Measurements from ENCODE around the gene PRG3.

DNA sequence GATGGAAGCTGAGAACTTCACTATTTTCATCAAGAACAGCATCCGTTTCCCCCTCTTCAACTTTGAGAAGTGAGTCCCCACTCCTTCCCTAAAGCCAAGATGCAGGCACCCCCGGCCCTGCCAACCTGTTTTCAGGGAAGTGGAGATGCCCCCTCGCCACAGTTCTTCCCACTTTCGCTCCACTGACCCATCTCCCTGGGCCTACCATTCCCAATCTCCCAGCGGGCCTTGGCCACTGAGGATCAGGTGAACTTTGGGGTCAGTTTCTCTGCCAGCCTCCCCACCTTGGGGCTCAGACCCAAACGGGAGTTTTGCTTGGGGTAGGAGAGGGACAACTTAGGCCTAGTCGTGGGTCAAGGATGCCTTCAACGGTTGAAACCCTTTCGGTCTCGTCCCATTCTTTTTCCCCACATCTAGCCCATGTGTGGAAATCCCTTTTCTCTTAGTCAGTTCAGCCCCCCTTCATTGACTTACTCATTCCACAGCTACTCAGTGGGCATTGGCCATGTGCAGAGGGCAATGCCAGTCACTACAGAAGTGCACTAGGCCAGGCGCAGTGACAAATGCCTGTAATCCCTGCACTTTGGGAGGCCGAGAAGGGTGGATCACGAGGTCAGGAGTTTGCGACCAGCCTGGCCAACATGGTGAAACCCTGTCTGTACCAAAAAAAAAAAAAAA lies 32.2 kb downstream of the PRG3 start:
- no peak for TF ChIP-seq EZH2 (IDR thresholded peaks at IDR 0.05; ENCODE audit: insufficient read depth, poor library complexity, severe bottlenecking)
- TF ChIP-seq EZH2phosphoT487 (IDR thresholded peaks at IDR 0.05; ENCODE audit: insufficient read depth, low read depth): no peak
